HG02885 (cell line): Measurements from ENCODE around the gene ABCB4.

Source experiments
- ATAC-seq: cut with Tn5 transposase; IDR thresholded peaks from one replicate; pipeline ENCODE4 v1.9.1; 2021; ENCODE audit warnings: mild to moderate bottlenecking; ENCODE audit not compliant: unreplicated experiment, poor library complexity

ABCB4 gene

GRCh38 chr7:87359366-87359765 lies 116.1 kb downstream of the ABCB4 start:
- no peak for ATAC-seq

DNA sequence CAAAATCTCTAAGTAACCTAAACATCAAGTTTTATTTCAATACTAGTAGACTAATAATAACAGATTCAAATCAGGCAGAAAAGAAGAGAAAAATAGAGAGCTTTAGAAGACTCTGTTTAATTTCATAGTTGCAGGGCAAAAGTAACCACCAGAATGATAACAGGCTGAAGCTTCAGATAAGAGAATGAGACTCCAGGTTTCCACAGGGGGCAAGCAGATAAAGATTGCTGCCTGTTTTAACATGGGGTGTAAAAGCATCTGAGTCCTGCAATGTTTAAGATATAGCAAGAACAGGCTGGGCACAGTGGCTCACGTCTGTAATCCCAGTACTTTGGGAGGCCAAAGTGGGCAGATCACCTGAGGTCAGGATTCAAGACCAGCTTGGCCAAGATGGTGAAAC lies 119.0 kb downstream of the ABCB4 start:
- ATAC-seq: no peak

- ATAC-seq: no peak
These were observed 120.7 kb downstream of the ABCB4 start for GRCh38 chr7:87354749-87355148.
